Neuronal stem cell (in vitro differentiated cells): Measurements from ENCODE around the gene LARGE2.

Source experiments
- DNase-seq: peaks from one replicate; pipeline ENCODE4 v3.0.0-alpha.2; 2013; ENCODE audit warnings: low spot score
- H2AFZ ChIP-seq: one replicate; pipeline ENCODE4 v1.6.1; 2013; ENCODE audit warnings: mild to moderate bottlenecking, low read length, inconsistent platforms
- H2AK5ac ChIP-seq: 2 replicates; pipeline ENCODE4 v1.6.1; 2013; ENCODE audit warnings: low read depth, mild to moderate bottlenecking, inconsistent platforms, low read length, moderate library complexity, mixed read lengths
- H2BK120ac ChIP-seq: 2 replicates; pipeline ENCODE4 v1.6.1; 2013; ENCODE audit warnings: low read depth, mild to moderate bottlenecking, inconsistent platforms, low read length, moderate library complexity, mixed read lengths
- H2BK12ac ChIP-seq: one replicate; pipeline ENCODE4 v1.6.1; 2013; ENCODE audit warnings: low read length, inconsistent platforms
- H2BK15ac ChIP-seq: 2 replicates; pipeline ENCODE4 v1.6.1; 2013; ENCODE audit warnings: mild to moderate bottlenecking, low read length, inconsistent platforms, mixed read lengths
- H2BK5ac ChIP-seq: one replicate; pipeline ENCODE4 v1.6.1; 2013; ENCODE audit warnings: inconsistent platforms, mild to moderate bottlenecking, low read length, moderate library complexity
- H3K14ac ChIP-seq: one replicate; pipeline ENCODE4 v1.6.1; 2013; ENCODE audit warnings: low read length, inconsistent platforms
- H3K18ac ChIP-seq: 2 replicates; pipeline ENCODE4 v1.6.1; 2013; ENCODE audit warnings: low read length, inconsistent platforms
- H3K23ac ChIP-seq: 2 replicates; pipeline ENCODE4 v1.6.1; 2013; ENCODE audit warnings: low read depth, mild to moderate bottlenecking, mixed read lengths, low read length, inconsistent platforms; ENCODE audit not compliant: poor library complexity
- H3K27ac ChIP-seq: replicated peaks from 3 replicates; pipeline ENCODE4 v1.5.1; 2013; ENCODE audit warnings: low read length, inconsistent platforms
- H3K27me3 ChIP-seq, 3 experiments: 2 replicates each; pipeline ENCODE4 v1.6.1; 2013; ENCODE audit warnings: low read length in 3 of 3, mild to moderate bottlenecking in 2 of 3, inconsistent platforms in 1 of 3, low read depth in 1 of 3, mixed read lengths in 1 of 3, moderate library complexity in 1 of 3; ENCODE audit not compliant: control insufficient read depth in 3 of 3, insufficient read depth in 3 of 3
- H3K36me3 ChIP-seq, 2 donors: replicated peaks in 1 of 2; 2 replicates each; pipeline ENCODE4 v1.6.1; 2013; ENCODE audit warnings: low read length in 2 of 2; ENCODE audit not compliant: control insufficient read depth in 2 of 2, insufficient read depth in 2 of 2
- H3K4ac ChIP-seq: 2 replicates; pipeline ENCODE4 v1.6.1; 2013; ENCODE audit warnings: inconsistent platforms, mild to moderate bottlenecking, low read length, moderate library complexity
- H3K4me1 ChIP-seq, 2 donors: 1 replicate in 1 of 2; 2 replicates in 1 of 2; pipeline ENCODE4 v1.6.1; 2013; ENCODE audit warnings: low read length in 2 of 2, low read depth in 1 of 2; ENCODE audit not compliant: control insufficient read depth in 2 of 2, insufficient read depth in 1 of 2
- H3K4me2 ChIP-seq: one replicate; pipeline ENCODE4 v1.6.1; 2013; ENCODE audit warnings: mild to moderate bottlenecking, low read length, inconsistent platforms; ENCODE audit not compliant: insufficient read depth, poor library complexity, severe bottlenecking
- H3K4me3 ChIP-seq, 2 donors: 2 replicates each; pipeline ENCODE4 v1.5.1; 2013; ENCODE audit warnings: low read length in 2 of 2, mild to moderate bottlenecking in 2 of 2, inconsistent platforms in 1 of 2, moderate library complexity in 1 of 2
- H3K79me1 ChIP-seq: one replicate; pipeline ENCODE4 v1.6.1; 2013; ENCODE audit warnings: low read depth, mild to moderate bottlenecking, inconsistent platforms, low read length, moderate library complexity
- H3K9ac ChIP-seq: one replicate; pipeline ENCODE4 v1.6.1; 2013; ENCODE audit warnings: mild to moderate bottlenecking, low read depth, low read length, inconsistent platforms; ENCODE audit not compliant: poor library complexity
- H3K9me3 ChIP-seq, 2 donors: replicated peaks in 1 of 2; 2 replicates each; pipeline versions ENCODE3 to v1.6.1; 2013; ENCODE audit warnings: low read length in 2 of 2, mild to moderate bottlenecking in 2 of 2, inconsistent platforms in 1 of 2, low read depth in 1 of 2, mixed read lengths in 1 of 2, moderate library complexity in 1 of 2; ENCODE audit not compliant: control insufficient read depth in 2 of 2, insufficient read depth in 1 of 2
- H4K8ac ChIP-seq: one replicate; pipeline ENCODE4 v1.6.1; 2013; ENCODE audit warnings: low read depth, mild to moderate bottlenecking, inconsistent platforms, low read length, moderate library complexity
- H4K91ac ChIP-seq: one replicate; pipeline ENCODE4 v1.6.1; 2013; ENCODE audit warnings: low read length, low read depth, mild to moderate bottlenecking, inconsistent platforms; ENCODE audit not compliant: poor library complexity
- WGBS, 2 donors: extraction: QIAGEN DNeasy Blood & Tissue Kit; methylation state at CpG; one replicate each; pipeline ENCODE4 v1.1.7; 2013; ENCODE audit warnings: missing lambda C conversion rate in 2 of 2, mixed read lengths in 1 of 2; ENCODE audit not compliant: insufficient read length in 2 of 2, insufficient replicate concordance in 1 of 2; ENCODE audit errors: extremely low coverage in 2 of 2; 5-methylcytosine and 5-hydroxymethylcytosine counted together

The LARGE2 gene

GRCh38 chr11:45930951-45931570 is 8.6 kb downstream of the LARGE2 start:
- H3K4me3 ChIP-seq: no peak overlapping the region
- H3K36me3 ChIP-seq: peaks cover 27 to 49% of the 10 kb centered on the region in 2 donors
- no peak overlapping the region for H2AK5ac ChIP-seq
- peaks cover 7% of the 10 kb centered on the region for H3K79me1 ChIP-seq
- peaks cover 0 to 1% (median 0%) of the 10 kb centered on the region in 3 experiments for H3K27me3 ChIP-seq
- H3K9ac ChIP-seq: no peak overlapping the region
- H2BK5ac ChIP-seq: no peak overlapping the region
- no peak overlapping the region for H2BK15ac ChIP-seq
- H3K4me1 ChIP-seq: no peaks in the 10 kb centered on the region
- H2BK12ac ChIP-seq: no peak overlapping the region
- no peak for DNase-seq
- H2BK120ac ChIP-seq: no peak overlapping the region
- no peak overlapping the region for H3K14ac ChIP-seq
- H3K27ac ChIP-seq: no peak overlapping the region
- H4K8ac ChIP-seq: no peak overlapping the region
- peaks cover 0 to 2% of the 10 kb centered on the region in 2 donors for H3K9me3 ChIP-seq
- H3K4ac ChIP-seq: no peak overlapping the region
- no peak overlapping the region for H3K4me2 ChIP-seq
- H4K91ac ChIP-seq: no peak overlapping the region
- WGBS, 2 donors: no CpG with 5 or more reads among the region's 8 CpGs
- no peak overlapping the region for H3K18ac ChIP-seq
- no peak overlapping the region for H2AFZ ChIP-seq
- no peak overlapping the region for H3K23ac ChIP-seq

GRCh38 chr11:45931739-45932138 is 9.3 kb downstream of the LARGE2 start:
- H2BK120ac ChIP-seq: no peak overlapping the region
- WGBS, 2 donors: no CpG with 5 or more reads among the region's 10 CpGs
- no peak overlapping the region for H3K4me3 ChIP-seq
- DNase-seq: no peak
- no peak overlapping the region for H2AK5ac ChIP-seq
- no peak overlapping the region for H4K91ac ChIP-seq
- no peak overlapping the region for H2BK12ac ChIP-seq
- H3K27me3 ChIP-seq: no peaks in the 10 kb centered on the region
- peaks cover 29 to 56% of the 10 kb centered on the region in 2 donors for H3K36me3 ChIP-seq
- H2BK5ac ChIP-seq: no peak overlapping the region
- H2AFZ ChIP-seq: no peak overlapping the region
- H3K9me3 ChIP-seq: peaks cover 0 to 2% of the 10 kb centered on the region in 2 donors
- no peak overlapping the region for H3K18ac ChIP-seq
- no peak overlapping the region for H4K8ac ChIP-seq
- no peak overlapping the region for H3K27ac ChIP-seq
- H3K4ac ChIP-seq: no peak overlapping the region
- H3K23ac ChIP-seq: no peak overlapping the region
- H3K9ac ChIP-seq: no peak overlapping the region
- H3K79me1 ChIP-seq: peaks cover 7% of the 10 kb centered on the region
- no peak overlapping the region for H2BK15ac ChIP-seq
- H3K14ac ChIP-seq: no peak overlapping the region
- no peak overlapping the region for H3K4me2 ChIP-seq
- H3K4me1 ChIP-seq: no peaks in the 10 kb centered on the region

- no peak overlapping the region for H3K14ac ChIP-seq
- H3K9me3 ChIP-seq: peaks cover 0 to 2% of the 10 kb centered on the region in 2 donors
- DNase-seq: no peak
- H2AFZ ChIP-seq: no peak overlapping the region
- H3K18ac ChIP-seq: no peak overlapping the region
- no peak overlapping the region for H2BK12ac ChIP-seq
- no peak overlapping the region for H3K4ac ChIP-seq
- H3K79me1 ChIP-seq: peaks cover 7% of the 10 kb centered on the region
- no peak overlapping the region for H4K8ac ChIP-seq
- H3K23ac ChIP-seq: no peak overlapping the region
- no peak overlapping the region for H3K9ac ChIP-seq
- H2BK15ac ChIP-seq: no peak overlapping the region
- H3K4me3 ChIP-seq: no peak overlapping the region
- WGBS, 2 donors: no CpG with 5 or more reads among the region's 8 CpGs
- H3K36me3 ChIP-seq: peaks cover 30 to 60% of the 10 kb centered on the region in 2 donors
- no peak overlapping the region for H3K4me2 ChIP-seq
- H2AK5ac ChIP-seq: no peak overlapping the region
- H3K4me1 ChIP-seq: no peaks in the 10 kb centered on the region
- H4K91ac ChIP-seq: no peak overlapping the region
- no peak overlapping the region for H3K27ac ChIP-seq
- H3K27me3 ChIP-seq: no peaks in the 10 kb centered on the region
- H2BK120ac ChIP-seq: no peak overlapping the region
- no peak overlapping the region for H2BK5ac ChIP-seq
These were observed 9.8 kb downstream of the LARGE2 start for GRCh38 chr11:45932217-45932616.

GRCh38 chr11:45933131-45933831 is 10.8 kb downstream of the LARGE2 start:
- no peak overlapping the region for H2AFZ ChIP-seq
- peaks cover 30 to 69% of the 10 kb centered on the region in 2 donors for H3K36me3 ChIP-seq
- H2BK5ac ChIP-seq: no peak overlapping the region
- no peaks in the 10 kb centered on the region for H3K27me3 ChIP-seq
- H2AK5ac ChIP-seq: no peak overlapping the region
- peaks cover 0 to 2% of the 10 kb centered on the region in 2 donors for H3K9me3 ChIP-seq
- no peak for DNase-seq
- H4K91ac ChIP-seq: no peak overlapping the region
- no peak overlapping the region for H2BK15ac ChIP-seq
- H2BK120ac ChIP-seq: no peak overlapping the region
- H3K4ac ChIP-seq: no peak overlapping the region
- no peak overlapping the region for H3K23ac ChIP-seq
- H3K4me3 ChIP-seq: no peak overlapping the region
- no peak overlapping the region for H3K4me2 ChIP-seq
- no peak overlapping the region for H3K9ac ChIP-seq
- H3K4me1 ChIP-seq: peaks cover 0 to 3% of the 10 kb centered on the region in 2 donors
- WGBS, 2 donors: no CpG with 5 or more reads among the region's 15 CpGs
- no peak overlapping the region for H4K8ac ChIP-seq
- peaks cover 2% of the 10 kb centered on the region for H3K79me1 ChIP-seq
- H3K18ac ChIP-seq: no peak overlapping the region
- H3K14ac ChIP-seq: no peak overlapping the region
- H2BK12ac ChIP-seq: no peak overlapping the region
- no peak overlapping the region for H3K27ac ChIP-seq
